T47D (cell line): Measurements from ENCODE around the gene TEF.

Source experiments
- DNase-seq, 2 experiments: peaks; one replicate each; pipeline versions ENCODE4 v3.0.0 to v3.0.0-alpha.2; 2011 to 2012; ENCODE audit warnings: low read depth in 1 of 2, low spot score in 1 of 2
- JUND ChIP-seq: IDR thresholded peaks from 2 replicates; pipeline ENCODE4 v1.6.1; 2012; ENCODE audit warnings: low read depth
- in situ Hi-C: cut with HindIII; loops from 2 replicates; pipeline ENCODE4 v1.10.0; 2016; ENCODE audit warnings: low sequenced_read_pairs, low pct_unique_long_range_greater_than_20kb

TEF gene, protein sequence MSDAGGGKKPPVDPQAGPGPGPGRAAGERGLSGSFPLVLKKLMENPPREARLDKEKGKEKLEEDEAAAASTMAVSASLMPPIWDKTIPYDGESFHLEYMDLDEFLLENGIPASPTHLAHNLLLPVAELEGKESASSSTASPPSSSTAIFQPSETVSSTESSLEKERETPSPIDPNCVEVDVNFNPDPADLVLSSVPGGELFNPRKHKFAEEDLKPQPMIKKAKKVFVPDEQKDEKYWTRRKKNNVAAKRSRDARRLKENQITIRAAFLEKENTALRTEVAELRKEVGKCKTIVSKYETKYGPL

DNA sequence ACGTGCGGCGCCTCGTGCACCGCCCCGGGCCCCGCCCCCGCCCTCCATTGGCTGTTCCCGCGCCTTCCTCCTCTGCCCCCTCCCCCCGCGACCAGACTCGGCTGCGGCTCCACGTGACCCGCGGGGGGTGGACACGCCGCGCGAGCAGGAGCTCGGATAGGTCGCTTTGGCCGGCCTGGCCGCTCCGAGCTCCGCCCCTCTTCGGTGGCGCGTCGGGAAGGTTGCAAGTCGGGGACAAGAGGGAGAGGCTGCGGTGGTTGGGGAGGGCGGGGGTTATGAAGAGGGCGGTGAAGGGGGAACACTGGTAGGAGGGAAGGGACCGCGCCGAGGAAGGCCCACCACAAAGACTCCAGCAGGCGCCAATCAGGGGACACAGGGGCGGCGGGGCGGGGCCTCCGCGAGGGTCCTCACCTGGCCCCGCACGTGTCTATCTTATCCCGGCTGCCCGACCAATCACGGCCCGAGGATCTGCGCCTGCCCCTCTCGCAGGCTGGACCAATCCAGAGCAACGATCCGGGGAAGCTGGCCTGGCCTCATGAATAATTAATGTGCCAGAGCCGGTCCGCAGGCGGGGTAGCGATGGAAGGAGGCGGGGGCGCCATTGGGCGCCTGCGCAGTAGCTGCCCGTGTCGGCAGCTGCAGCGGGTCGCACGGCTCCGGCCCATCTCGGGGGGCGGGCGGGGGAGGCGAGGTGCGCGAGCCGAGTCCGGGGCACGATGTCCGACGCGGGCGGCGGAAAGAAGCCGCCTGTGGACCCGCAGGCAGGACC is at the start of gene TEF:
TSS of gene TEF (plus strand) at position 614 of the 769 bp plus-strand sequence. CDS start at position 717, 103 bp downstream.
- in situ Hi-C loops, result no loop called here

DNA sequence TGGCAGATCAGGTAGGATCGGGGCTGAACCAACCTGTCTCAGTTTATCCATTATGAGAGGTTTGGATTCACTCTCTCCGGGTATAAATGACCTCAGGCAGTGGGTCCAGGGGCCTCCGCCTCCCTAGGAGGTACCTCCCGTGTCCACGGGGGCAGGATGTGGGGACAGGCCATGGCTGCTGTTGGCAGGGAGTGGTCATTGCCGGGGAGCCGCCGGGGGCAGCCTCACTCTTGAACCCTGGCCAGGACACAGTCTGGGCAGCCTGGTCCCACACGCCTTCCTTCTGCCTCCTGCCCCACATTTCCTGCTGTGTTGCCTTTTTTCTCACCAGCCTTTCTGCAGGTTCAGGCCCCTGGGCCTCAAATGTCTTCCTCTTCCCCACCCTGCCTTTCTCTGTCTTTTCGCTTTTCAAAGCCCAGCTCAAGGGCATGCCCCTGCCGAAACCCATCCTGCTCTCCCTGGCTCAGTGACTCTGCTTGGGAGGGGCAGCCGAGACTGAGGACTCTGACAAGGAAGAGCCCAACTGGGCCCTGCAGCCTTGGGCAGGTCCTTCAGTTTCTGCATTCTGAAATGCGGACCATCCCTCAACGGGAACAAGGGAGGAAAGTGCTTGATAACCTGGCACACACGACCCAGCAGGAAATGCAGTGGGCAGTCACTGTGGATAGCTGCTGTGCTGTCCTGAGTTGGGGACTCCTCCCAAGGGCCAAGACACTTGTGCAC is 49.4 kb upstream of the TEF start:
- no peak for DNase-seq
- in situ Hi-C loops, result no loop called here
- no peak for TF ChIP-seq JUND

More for the DNA sequence above, at the start of gene TEF:
- TF ChIP-seq JUND, result no peak
- DNase-seq, result peak; percentile 97 to 98

DNA sequence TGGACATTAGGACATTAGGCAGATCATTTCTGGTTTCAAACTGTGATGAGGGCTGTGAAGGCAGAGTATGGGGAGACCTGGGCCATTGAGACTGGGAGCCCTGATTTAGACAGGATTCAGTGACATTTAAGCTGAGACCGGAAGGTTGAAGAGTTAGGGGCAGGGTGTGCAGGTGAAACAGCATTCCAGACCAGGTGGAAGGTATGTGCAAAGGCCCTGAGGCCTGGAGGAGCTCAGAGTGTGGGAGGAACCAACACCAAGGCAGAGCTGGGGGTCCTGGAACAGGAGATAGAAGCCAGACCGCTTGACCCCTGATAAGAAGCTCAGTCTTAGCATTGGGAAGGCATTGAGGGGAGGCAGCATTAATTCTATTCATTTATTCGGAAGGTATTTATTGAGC is 47.9 kb upstream of the TEF start:
- DNase-seq, result no peak
- TF ChIP-seq JUND, result no peak
- in situ Hi-C loops, result no loop called here

DNA sequence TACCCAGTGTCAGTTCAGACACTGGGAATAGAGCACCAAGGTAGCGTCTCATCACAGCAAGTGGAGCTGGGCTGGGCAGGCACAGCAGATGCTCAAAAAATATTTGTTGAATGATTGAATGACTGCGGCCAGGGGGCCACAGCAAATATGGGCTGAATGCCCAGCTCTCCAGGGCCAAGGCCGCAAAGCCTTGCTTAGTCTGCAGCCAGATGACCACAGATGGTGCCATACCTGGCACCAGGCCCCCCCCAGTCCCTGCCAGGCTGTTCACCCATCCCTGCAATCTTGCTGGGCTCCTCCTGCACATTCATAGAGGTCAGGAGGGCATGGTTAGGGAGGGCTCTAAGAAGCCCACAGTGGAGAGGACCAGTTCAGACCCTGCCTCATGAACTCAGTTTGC is 47.5 kb upstream of the TEF start:
- no peak for TF ChIP-seq JUND
- in situ Hi-C loops, result no loop called here
- DNase-seq, result no peak

DNA sequence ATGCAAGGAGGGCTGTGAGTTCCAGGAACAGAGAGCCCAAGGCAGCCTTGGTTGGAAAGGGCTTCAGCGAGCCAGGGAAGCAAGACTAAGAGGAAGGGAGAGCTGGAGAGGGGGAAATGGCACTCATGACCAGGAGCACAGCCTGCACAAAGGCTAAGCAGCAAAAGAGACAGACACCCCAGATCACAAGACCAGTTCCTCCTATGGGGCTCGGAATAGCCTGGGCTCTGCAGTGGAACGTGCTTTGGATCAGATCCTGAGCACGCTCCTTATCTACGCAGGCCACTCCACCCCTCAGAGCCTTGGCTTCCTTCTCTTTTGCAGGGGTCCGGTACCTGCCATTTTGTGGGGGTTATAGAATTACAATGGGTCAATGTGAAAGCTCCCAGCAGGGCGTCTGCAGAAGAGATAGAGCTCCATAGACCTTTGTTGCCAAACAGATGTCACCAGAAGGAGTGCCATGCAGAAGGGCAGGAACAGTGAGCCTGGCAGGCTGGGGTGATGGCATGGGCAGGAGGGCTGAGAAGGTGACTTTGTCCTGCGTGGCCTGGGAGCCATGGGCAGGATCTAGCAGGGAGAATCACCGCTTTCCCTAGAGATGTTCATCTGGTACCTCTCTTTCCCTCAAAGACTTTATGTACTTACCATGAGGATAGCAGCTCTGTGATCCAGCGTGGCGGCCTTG is 46.6 kb upstream of the TEF start:
- in situ Hi-C loops, result no loop called here
- no peak for TF ChIP-seq JUND

DNA sequence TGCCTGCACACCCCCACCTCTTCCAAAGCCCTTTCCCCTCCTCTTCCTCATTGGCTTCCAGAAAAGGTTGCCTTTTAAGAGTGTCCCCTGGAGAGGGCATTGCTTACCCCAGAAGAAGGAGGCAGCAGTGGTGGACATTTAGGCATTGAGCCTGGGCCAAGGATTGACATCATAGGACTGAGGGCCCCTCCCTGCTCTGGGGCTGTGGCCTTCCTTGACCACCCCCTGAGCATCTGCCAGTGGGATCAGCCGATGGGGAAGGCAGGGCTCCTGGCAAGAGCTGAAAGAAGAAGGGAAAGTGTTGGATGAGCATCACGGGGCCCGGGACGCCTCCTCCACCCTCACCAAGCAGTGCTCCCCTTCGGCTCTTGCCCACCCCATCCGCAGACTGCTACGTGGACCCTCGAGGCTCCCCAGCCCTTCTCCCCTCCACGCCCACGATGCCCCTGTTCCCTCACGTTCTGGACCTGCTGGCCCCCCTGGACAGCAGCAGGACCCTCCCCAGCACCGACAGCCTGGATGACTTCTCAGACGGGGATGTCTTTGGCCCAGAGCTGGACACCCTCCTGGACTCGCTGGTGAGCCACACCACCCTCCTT is 43.0 kb upstream of the TEF start:
- no peak for TF ChIP-seq JUND
- DNase-seq, result no peak
- in situ Hi-C loops, result no loop called here

More for the DNA sequence above, 46.6 kb upstream of the TEF start:
- no peak for DNase-seq

DNA sequence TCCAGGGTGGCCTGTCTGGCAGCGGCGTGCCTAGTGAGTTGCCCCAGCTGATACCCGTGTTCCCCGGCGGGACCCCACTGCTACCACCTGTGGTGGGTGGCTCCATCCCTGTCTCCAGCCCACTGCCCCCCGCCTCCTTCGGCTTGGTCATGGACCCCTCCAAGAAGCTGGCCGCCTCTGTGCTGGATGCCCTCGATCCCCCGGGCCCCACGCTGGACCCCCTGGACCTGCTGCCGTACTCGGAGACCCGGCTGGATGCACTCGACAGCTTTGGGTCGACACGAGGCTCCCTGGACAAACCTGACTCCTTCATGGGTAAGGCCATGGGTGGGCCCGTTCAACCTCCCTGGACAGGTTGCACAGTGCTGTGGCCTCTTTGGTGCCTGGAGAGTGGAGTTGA is 41.9 kb upstream of the TEF start:
- no peak for DNase-seq
- no peak for TF ChIP-seq JUND
- in situ Hi-C loops, result no loop called here

DNA sequence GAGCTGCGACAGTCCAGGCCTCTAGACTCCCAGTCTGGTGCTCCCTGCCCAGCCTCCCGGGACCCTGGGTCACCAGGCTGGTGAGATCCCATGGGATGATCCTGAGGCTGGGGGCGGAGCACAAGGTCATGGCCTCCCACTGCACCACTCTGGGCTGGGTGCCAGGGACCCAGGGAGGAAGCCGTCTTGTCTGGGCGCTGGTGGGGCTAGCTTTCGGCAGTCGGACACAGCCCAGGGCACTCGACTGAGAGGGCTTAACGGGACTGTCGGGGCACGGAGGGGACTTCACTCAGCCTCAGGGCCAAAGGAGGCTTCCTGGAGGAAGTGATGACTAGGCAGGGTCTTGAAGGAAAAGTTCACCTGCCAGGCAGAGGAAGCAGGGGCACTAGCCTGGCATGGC is 41.4 kb upstream of the TEF start:
- DNase-seq, result no peak
- in situ Hi-C loops, result no loop called here
- TF ChIP-seq JUND, result no peak

DNA sequence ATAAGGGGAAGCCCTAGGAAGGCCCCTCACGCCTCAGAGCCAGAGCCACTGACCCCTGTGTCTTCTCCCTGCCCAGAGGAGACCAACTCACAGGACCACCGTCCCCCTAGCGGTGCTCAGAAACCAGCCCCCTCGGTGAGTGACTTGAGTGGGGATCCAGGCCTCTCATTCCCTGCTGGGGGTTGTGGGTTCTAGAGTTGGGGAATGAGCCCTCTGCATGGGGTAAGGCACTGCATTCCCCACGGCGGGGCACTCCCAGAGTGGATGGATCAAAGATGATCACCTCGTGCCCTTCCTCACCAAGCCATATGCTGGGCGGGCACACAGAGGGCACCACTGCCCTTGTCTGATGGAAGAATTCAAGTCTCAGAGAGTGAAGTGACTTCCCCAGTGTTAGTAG is 40.7 kb upstream of the TEF start:
- no peak for DNase-seq
- in situ Hi-C loops, result no loop called here
- TF ChIP-seq JUND, result no peak

DNA sequence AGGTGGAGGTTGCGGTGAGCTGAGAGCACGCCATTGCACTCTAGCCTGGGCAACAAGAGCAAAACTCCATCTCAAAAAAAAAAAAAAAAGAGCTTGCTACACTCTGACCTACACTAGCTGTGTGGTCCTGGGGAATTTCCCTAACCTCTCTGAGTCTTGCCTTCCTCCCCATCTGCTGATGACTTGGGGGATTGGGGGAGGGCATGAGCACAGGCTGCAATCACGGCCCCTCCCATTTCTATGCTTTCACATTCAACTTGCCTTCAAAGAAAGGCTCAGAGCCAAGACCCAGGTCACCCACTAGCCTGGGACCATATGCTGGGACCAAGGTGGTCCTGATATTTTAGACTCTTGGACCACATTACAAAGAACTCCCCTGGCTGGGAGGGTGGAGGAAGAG is 39.8 kb upstream of the TEF start:
- DNase-seq, result no peak
- no peak for TF ChIP-seq JUND
- in situ Hi-C loops, result no loop called here

DNA sequence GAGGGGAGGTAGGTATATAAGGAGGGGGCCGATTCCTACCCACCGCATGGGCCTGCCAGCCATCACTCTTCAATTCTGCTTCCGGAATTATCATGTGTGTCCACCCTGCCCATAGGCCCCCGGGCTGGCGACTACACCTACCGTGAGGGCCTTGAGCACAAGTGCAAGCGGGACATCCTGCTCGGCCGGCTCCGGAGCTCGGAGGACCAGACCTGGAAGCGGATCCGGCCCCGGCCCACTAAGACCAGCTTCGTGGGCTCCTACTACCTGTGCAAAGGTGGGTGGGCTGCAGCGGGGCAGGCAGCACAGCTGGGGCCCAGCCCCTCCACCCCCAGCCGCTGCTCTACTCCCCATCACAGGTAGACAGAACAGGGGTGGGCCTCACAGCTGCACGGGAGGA is 38.4 kb upstream of the TEF start:
- no peak for TF ChIP-seq JUND
- in situ Hi-C loops, result no loop called here
- no peak for DNase-seq

DNA sequence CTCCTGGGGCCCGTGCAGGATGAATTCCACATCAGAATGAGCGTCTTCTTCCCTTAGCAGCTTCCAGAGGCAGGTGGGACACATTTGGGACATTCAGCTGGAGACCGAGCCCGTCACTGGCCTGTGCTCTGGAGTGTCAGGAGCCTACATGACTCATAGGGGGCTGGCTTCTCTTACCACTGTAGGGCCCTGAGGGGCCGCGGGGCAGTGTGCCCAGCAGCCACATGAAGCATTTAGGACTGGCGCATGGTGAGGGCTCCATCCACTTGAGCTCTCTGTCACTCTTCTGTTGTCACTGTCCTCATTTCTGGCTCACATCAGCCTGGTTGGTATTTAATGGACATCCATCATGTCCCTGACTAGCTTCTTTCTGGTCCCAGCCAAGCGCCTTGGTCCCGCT is 38.0 kb upstream of the TEF start:
- in situ Hi-C loops, result no loop called here
- TF ChIP-seq JUND, result no peak
- DNase-seq, result no peak
